ENCODE measurements around the gene ATXN7L3.

GRCh38 chr17:44221084-44221861, 21.6 kb upstream of the ATXN7L3 start:
- no peak for TF ChIP-seq L3MBTL2 (conservative IDR thresholded peaks at IDR 0.05)
- TF ChIP-seq SUZ12 (IDR thresholded peaks at IDR 0.05) = no peak
- no peak for TF ChIP-seq TARDBP (IDR thresholded peaks at IDR 0.05)
- peak; percentile 45 for TF ChIP-seq ZNF384 (IDR thresholded peaks at IDR 0.05)
- no peak for TF ChIP-seq FOXM1 (IDR thresholded peaks at IDR 0.05; ENCODE audit: borderline replicate concordance)

Measured in HEK293T (cell line).